ENCODE data around the gene JARID2. TPM values are rescaled to one million over a fixed set of nuclear protein-coding genes. Genes with fewer than 3 reads are reported as not detected.

The JARID2 gene
- total RNA-seq, 4 donors from 2014 or later = 11.6 to 22.5 (median 16.4) TPM

- H3K27ac ChIP-seq = peak overlapping the region in 3 of 4 donors; percentile 62 to 76 (median 75)
- H3K36me3 ChIP-seq = no peaks in the 10 kb centered on the region
- TF ChIP-seq POLR2A (IDR thresholded peaks at IDR 0.05) = no peak
- TF ChIP-seq CTCF (IDR thresholded peaks at IDR 0.05 in 4 of 5, conservative IDR thresholded peaks at IDR 0.05 in 1 of 5) = no peak
- intact Hi-C loops (cut with DNase I; ENCODE audit: low total_unique reads) (loop anchor here (5.0 to 10.0 kb wide), 2 partner anchors 86 to 428 kb away; no protein-coding TSS in a partner anchor), in situ Hi-C loops (cut with MboI; ENCODE audit: low sequenced_read_pairs in 4 of 4) (loop anchor here in 1 of 4 donors (25.0 kb wide), 1 partner anchor 91 kb away; no protein-coding TSS in a partner anchor)
- H3K27me3 ChIP-seq = no peaks in the 10 kb centered on the region
- H3K4me1 ChIP-seq = peaks cover 61 to 70% of the 10 kb centered on the region in 2 donors
- no peaks in the 10 kb centered on the region for H3K9me3 ChIP-seq
- ATAC-seq (no peak), DNase-seq (no peak)
- H3K4me3 ChIP-seq = no peak overlapping the region
Measured at GRCh38 chr6:15352845-15353244, 107.0 kb downstream of the JARID2 start.

GRCh38 chr6:15355683-15356099 is 109.8 kb downstream of the JARID2 start:
- intact Hi-C loops (cut with DNase I; ENCODE audit: low total_unique reads) = loop anchor here (5.0 to 10.0 kb wide), 2 partner anchors 77 to 431 kb away; no protein-coding TSS in a partner anchor
- no peak for TF ChIP-seq POLR2A (IDR thresholded peaks at IDR 0.05)
- TF ChIP-seq CTCF (IDR thresholded peaks at IDR 0.05 in 4 of 5, conservative IDR thresholded peaks at IDR 0.05 in 1 of 5) = no peak
- H3K9me3 ChIP-seq = no peaks in the 10 kb centered on the region
- DNase-seq (peak in 1 of 2 donors; percentile 67), ATAC-seq (peak; percentile 29 to 71)
- in situ Hi-C loops (cut with MboI; ENCODE audit: low sequenced_read_pairs in 4 of 4) = loop anchor here in 1 of 4 donors (25.0 kb wide), 1 partner anchor 93 kb away; no protein-coding TSS in a partner anchor
- H3K36me3 ChIP-seq = no peaks in the 10 kb centered on the region
- peaks cover 85 to 89% of the 10 kb centered on the region in 2 donors for H3K4me1 ChIP-seq
- H3K4me3 ChIP-seq = no peak overlapping the region
- H3K27me3 ChIP-seq = no peaks in the 10 kb centered on the region
- peak overlapping the region; percentile 54 to 59 (median 56) for H3K27ac ChIP-seq

GRCh38 chr6:15356179-15356578 is 110.3 kb downstream of the JARID2 start:
- H3K9me3 ChIP-seq = no peaks in the 10 kb centered on the region
- intact Hi-C loops (cut with DNase I; ENCODE audit: low total_unique reads) (loop anchor here (5.0 to 10.0 kb wide), 2 partner anchors 76 to 431 kb away; no protein-coding TSS in a partner anchor), in situ Hi-C loops (cut with MboI; ENCODE audit: low sequenced_read_pairs in 4 of 4) (loop anchor here in 1 of 4 donors (25.0 kb wide), 1 partner anchor 94 kb away; no protein-coding TSS in a partner anchor)
- ATAC-seq (no peak), DNase-seq (no peak)
- H3K36me3 ChIP-seq = no peaks in the 10 kb centered on the region
- H3K27ac ChIP-seq = peak overlapping the region; percentile 54 to 59 (median 56)
- H3K4me3 ChIP-seq = no peak overlapping the region
- peaks cover 84% of the 10 kb centered on the region in 2 donors for H3K4me1 ChIP-seq
- H3K27me3 ChIP-seq = no peaks in the 10 kb centered on the region
- TF ChIP-seq POLR2A (IDR thresholded peaks at IDR 0.05) (no peak), CTCF (IDR thresholded peaks at IDR 0.05 in 4 of 5, conservative IDR thresholded peaks at IDR 0.05 in 1 of 5) (no peak)

- intact Hi-C loops (cut with DNase I; ENCODE audit: low total_unique reads) (loop anchor here (5.0 to 10.0 kb wide), 2 partner anchors 75 to 432 kb away; no protein-coding TSS in a partner anchor), in situ Hi-C loops (cut with MboI; ENCODE audit: low sequenced_read_pairs in 4 of 4) (loop anchor here in 1 of 4 donors (25.0 kb wide), 1 partner anchor 95 kb away; no protein-coding TSS in a partner anchor)
- Histone ChIP-seq H3K36me3 (no peaks in the 10 kb centered on the region), H3K4me1 (peaks cover 78 to 79% of the 10 kb centered on the region in 2 donors), H3K27me3 (no peaks in the 10 kb centered on the region), H3K4me3 (no peak overlapping the region), H3K27ac (peak overlapping the region; percentile 2 to 59 (median 47)), H3K9me3 (no peaks in the 10 kb centered on the region)
- DNase-seq (no peak), ATAC-seq (no peak)
- TF ChIP-seq POLR2A (IDR thresholded peaks at IDR 0.05) (peak in 1 of 2 donors; percentile 26), CTCF (IDR thresholded peaks at IDR 0.05 in 4 of 5, conservative IDR thresholded peaks at IDR 0.05 in 1 of 5) (no peak)
Measured at GRCh38 chr6:15356937-15357336, 111.1 kb downstream of the JARID2 start.

All from gastrocnemius medialis (tissue), 4 donors.